Fibroblast of skin of left quadriceps (primary cell): ENCODE results near the gene USH1G.

ENCODE experiments used
- DNase-seq, 2 experiments: peaks; one replicate each; pipeline ENCODE4 v3.0.0-alpha.2; 2013; ENCODE audit warnings: low read depth in 2 of 2

Gene USH1G

DNA sequence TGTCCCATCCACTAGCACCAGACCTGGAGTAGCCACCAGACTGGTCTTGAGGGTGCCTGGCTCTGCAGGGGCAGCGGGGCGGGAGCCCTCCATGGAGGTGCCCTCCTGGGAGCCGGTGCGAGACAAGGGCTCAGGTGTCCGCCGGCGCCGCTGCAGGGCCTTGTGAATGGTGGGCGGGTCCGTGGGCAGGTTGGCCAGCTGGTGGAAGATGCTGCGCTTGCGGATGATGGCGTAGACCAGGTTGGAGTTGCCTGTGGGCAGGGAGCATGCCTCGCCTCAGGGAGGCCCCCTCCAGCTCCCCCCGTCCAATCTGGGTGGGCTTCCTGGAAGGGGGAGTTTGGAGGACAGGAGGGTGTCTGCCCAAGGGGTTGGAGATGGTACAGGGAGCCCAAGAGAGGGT, 31.1 kb upstream of the USH1G start:
- DNase-seq = no peak

GRCh38 chr17:74953134-74953687, 30.2 kb upstream of the USH1G start:
- no peak for DNase-seq

DNA sequence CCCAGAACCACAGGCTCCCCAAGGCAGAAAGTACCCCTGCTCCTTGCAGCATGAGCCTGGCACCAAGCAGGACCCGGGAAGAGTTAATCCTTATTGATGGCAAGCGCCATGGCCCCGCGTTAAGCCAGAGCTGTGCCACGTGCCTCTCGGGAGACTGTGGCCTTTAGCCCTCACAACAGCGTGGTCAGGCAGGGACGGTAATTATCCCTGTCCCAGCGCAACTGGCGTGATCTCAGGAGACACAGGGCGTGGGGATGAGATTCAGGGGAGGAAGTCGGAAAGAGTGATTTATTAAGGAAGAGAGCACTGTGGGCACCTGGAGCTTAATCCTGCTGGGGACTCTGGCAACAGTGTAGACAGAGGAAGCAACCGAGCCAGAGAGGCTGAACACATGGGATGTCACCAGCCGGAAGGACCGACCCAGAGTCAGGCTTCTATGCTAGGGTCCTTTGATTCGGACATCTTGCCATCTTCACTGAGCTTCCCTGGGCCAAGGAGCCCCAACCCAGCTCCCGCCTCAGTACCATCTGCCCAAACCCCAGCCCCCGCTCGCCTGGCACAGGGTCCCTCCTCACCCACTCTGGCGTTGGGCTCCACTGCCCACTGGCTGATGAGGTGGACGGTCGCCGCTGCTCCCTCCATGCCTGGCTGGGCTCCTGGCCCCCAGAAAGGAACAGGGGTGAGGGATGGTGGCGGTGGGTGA, 29.5 kb upstream of the USH1G start:
- DNase-seq = no peak

GRCh38 chr17:74951680-74952421, 28.8 kb upstream of the USH1G start:
- DNase-seq = no peak

- no peak for DNase-seq
These were observed 28.0 kb upstream of the USH1G start for GRCh38 chr17:74951065-74951464.

DNA sequence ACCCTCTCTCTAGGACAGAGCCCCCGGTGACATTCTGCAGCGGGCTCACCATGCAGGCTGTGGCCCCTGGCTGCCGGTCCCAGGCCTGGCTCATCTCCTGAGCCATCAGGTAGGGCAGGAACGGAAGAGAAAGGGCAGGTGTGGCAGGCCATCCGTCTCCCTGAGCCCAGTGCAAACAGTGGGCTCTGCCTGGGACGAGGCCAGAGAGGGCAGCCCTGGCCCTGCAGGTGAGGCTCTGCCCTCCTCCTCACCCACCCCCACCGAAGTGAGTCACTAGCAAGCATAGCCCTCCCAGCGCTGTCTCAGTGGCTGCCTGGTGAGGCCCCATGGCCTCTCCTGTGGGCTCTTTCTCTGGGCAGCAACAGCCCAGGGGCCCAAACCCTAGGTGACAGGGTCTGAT, 27.2 kb upstream of the USH1G start:
- no peak for DNase-seq

DNA sequence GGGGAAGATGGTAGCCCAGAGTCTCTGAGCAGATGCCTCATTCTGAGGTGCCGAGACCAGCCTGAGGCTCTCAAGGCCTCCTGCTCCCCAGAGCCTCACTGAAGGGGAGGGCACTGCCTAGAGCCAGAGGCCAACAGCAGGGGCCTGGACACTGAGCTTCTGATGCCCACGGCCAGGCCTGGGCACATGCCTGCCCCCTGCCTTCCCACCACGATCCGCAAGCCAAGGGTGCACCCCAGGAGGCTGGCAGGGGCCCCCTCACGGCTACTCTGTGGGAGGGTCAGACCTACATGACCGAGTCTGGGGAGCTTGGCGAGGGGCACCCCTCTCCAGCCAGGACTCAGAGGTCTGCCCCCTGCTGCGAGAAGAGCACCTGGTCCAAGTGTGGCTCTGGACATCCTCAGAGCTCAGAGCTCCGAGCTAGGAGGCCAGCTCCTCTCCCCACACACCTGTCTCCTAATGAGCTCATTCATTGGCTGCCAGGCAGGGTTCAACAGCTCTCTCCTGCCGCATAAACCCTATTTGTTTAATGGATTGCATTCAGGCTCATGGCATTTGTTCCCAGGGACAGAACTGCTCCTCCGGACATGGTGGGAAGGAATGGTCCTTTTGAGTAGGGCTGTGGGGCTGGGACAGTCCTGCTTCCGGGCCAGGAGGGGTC, 26.5 kb upstream of the USH1G start:
- DNase-seq = no peak

- DNase-seq = no peak
These were observed 24.1 kb upstream of the USH1G start for GRCh38 chr17:74947041-74947754.

GRCh38 chr17:74946641-74947040, 23.6 kb upstream of the USH1G start:
- no peak for DNase-seq

DNA sequence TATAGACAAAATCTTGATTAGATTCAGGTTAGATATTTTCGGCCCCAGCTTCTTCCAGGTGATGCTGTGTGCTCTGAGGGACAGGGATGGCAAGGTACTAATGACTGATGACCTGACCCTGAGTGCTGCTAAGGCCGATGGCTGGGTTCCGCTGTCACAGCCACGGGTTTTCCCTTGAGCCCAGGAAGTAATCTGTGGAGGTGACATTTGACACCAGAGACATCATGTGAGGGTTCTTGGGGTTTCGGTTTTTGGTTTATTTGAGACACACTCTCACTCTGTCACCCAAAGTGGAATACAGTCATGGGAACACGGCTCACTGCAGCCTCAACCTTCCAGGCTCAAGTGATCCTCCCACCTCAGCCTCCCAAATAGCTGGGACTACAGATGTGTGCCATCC, 22.5 kb upstream of the USH1G start:
- DNase-seq = no peak

DNA sequence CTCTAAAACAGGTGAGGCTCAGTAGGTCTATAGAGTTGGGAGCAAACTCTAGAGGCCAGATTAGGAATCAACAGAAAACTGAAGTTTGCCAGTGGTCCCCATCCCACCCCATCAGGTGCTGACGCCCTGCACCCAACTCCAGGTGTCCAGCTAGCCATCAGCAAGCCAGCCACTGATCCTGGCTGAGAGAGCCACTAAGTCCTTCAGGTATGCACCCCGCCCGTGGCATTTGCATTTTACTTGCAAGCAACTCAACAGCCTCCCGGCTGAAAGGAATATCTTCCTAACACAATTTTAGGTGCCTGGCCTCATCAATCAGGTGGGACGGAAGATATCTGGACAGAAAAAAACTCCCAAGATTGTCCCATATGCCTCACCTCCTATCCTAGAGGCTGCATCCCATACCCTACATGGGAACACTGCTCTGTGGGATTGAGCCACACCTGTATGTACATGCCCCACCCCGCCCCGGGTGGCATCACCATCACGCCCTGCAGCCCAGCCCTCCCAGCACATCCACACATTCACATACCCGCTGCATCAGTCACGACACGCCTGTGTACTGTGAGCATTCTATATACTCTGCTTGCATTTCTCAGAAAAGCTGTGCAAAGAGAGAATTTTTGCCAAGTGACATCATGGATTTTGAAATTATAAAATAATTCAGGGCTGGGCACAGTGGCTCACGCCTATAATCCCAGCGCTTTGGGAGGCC, 20.9 kb upstream of the USH1G start:
- no peak for DNase-seq

- DNase-seq = no peak
These were observed 18.2 kb upstream of the USH1G start for GRCh38 chr17:74941128-74941725.

DNA sequence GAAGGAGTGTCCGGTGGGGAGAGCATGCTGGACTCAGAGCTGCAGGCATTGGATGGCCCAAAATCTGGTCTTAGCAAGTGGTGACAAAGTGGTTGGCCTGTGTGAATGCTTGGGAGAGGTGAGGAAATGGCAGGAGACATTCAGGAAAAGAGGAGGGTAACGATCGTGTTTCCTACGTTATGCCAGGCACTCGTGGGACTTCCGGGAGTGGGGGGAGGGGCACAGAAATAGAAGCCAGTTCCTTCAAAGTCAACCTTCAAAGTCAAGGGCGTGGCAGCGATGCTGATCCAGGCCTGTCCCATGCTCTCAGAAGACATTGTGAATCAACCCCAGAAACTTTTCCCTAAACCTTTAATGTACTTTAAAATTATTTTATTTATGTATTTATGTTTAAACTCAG, 16.5 kb upstream of the USH1G start:
- DNase-seq = no peak

GRCh38 chr17:74938194-74938950, 15.3 kb upstream of the USH1G start:
- no peak for DNase-seq

DNA sequence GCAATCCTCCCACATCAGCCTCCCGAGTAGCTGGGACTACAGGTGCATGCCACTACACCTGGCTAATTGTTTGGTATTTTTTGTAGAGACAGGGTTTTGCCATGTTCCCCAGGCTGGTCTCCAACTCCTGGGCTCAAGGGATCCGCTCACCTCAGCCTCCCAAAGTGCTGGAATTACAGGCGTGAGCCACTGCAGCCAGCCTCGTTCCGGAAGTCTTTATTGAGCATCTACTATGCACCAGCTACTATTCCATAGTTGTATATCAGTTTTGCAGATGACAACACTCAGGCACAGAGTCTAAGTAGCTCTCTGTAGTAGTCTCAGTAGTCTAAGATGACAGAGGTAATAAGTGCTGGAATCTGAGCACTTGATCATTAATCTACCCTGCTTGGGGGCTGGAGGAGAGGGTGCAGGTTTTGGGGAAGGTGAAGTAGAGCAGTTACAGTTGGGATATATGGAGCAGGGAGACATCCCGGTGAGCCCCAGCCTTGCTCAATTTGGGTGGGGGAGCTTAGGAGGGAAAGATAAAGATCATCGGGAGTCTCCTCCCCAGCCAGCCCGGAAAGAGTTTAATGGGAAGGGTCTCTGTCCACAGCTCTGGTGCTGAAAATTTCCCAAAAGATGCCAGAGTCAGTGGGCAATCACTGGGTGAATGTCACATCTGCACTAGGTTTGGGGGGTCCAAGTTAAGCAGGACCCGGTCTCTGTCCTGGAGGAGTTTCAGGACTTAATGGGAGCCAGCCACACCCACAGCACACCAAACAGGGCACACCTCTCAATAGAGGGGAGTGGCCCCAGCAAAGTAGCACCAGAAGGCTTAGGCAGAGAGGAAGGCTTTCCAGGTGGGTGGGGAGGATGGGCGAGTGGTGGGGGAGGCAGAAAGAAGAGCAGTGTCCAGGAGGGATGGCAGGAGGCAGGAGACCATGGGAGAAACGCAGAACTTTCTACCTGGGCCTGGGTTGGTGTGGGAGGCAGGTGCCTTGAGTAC, 14.3 kb upstream of the USH1G start:
- DNase-seq = no peak

DNA sequence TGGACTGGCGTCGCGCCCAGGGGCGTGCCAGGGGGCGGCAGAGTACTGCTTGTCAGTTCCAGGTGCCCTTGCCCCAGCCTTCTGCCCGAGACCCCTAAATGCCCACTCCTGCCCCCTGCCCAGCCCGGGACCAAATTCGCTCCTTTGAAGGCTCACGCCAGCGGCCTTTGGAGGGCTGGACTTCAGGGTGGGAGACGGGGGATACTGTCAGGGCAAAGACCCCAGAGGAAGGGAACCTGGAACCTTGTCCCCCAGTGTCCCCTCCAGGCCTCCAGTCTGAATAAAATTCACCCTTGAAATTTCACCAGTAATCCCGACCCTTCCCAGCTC, 13.4 kb upstream of the USH1G start:
- DNase-seq = no peak

- no peak for DNase-seq
These were observed 12.8 kb upstream of the USH1G start, which contains the start of gene OTOP3 for GRCh38 chr17:74935585-74936469. TSS of gene OTOP3 (plus strand) at chr17:74935898. CDS start at chr17:74935922, 24 bp downstream.

GRCh38 chr17:74935048-74935447, 12.0 kb upstream of the USH1G start:
- no peak for DNase-seq
